HL-60 (cell line): Measurements from ENCODE around the gene UBE2V1.

Experiments
- POLR2AphosphoS5 ChIP-seq: IDR thresholded peaks from 2 replicates; pipeline ENCODE4 v1.6.1; 2012; ENCODE audit warnings: low read depth
- TF ChIP-seq, protein P1 (sequence below): IDR thresholded peaks from one replicate; pipeline ENCODE4 v1.5.1; 2011; ENCODE audit warnings: low read length, control low read depth, inconsistent platforms; ENCODE audit not compliant: insufficient read depth

- TF ChIP-seq, protein P1, sequence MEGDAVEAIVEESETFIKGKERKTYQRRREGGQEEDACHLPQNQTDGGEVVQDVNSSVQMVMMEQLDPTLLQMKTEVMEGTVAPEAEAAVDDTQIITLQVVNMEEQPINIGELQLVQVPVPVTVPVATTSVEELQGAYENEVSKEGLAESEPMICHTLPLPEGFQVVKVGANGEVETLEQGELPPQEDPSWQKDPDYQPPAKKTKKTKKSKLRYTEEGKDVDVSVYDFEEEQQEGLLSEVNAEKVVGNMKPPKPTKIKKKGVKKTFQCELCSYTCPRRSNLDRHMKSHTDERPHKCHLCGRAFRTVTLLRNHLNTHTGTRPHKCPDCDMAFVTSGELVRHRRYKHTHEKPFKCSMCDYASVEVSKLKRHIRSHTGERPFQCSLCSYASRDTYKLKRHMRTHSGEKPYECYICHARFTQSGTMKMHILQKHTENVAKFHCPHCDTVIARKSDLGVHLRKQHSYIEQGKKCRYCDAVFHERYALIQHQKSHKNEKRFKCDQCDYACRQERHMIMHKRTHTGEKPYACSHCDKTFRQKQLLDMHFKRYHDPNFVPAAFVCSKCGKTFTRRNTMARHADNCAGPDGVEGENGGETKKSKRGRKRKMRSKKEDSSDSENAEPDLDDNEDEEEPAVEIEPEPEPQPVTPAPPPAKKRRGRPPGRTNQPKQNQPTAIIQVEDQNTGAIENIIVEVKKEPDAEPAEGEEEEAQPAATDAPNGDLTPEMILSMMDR: no peak
- TF ChIP-seq POLR2AphosphoS5: no peak
These were observed 56.5 kb downstream of the UBE2V1 start for GRCh38 chr20:50056408-50056926.
